Putamen (tissue), 1 donor: ENCODE data around the gene STIM2.

Source experiments
- DNase-seq: peaks from one replicate; pipeline ENCODE4 v3.0.0-alpha.2; 2016; ENCODE audit warnings: low spot score

Gene STIM2

DNA sequence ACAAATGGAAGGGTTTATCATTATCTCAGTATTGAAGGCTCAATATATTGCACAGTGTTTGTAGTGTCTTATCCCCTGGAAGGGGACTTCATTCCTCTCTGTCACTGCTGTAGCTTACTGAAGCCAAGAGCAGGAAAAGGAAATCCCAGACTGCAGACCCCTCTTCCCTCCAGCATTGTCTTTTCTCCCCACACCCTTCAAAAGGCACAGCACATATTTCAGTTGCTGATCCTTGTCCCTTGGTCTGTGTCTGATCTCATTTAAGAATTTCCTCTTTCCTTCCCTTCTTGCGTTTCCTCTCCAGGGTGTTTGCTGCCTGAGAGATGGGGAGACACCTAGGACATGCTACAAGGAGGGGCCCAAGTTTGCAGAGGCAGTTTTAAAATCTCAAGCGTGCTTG lies 40.1 kb downstream of the STIM2 start:
- no peak for DNase-seq

GRCh38 chr4:26905172-26905571 lies 44.5 kb downstream of the STIM2 start:
- DNase-seq: no peak

- no peak for DNase-seq
These were observed 47.3 kb downstream of the STIM2 start for GRCh38 chr4:26907731-26908599.

GRCh38 chr4:26909369-26909768 lies 48.7 kb downstream of the STIM2 start:
- DNase-seq: no peak

GRCh38 chr4:26911254-26911653 lies 50.6 kb downstream of the STIM2 start:
- no peak for DNase-seq

DNA sequence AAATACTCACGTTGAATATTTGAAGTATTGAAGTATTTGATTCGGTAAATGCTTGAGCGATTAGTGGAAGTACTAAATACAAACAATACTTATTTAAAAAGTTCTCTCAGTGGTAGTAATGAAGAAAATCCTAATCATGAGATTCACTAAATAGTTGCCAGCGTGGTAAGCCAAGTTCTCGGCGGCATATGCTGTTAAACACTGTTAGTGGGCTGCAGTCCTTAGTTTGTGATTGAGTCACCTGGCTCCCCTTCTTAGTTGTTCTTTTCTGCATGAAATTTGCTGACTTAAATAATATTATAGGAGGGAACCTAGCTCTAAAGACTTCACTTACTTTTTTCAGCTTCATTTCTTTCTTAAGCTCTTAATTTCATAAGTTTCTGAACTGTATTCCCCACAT lies 51.4 kb downstream of the STIM2 start:
- DNase-seq: no peak

DNA sequence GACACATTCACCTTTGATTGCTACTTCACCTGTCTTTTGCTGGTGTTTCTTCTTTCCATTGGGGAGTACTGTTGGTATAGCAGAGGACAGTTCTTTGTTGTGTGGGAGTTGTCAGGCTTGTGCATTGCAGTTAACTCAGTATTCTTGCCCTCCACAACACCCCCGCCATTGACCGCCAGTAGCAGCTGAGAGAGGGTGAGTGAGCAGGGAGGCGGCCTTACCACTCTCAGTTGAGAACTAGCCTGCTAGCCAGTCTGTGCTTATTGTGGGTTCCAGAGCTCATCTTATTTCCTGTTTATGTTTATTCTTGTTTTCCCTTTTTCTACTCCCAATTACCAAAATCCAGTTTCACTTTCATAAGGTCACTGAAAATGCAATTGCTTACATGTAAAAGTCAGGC lies 52.2 kb downstream of the STIM2 start:
- no peak for DNase-seq

DNA sequence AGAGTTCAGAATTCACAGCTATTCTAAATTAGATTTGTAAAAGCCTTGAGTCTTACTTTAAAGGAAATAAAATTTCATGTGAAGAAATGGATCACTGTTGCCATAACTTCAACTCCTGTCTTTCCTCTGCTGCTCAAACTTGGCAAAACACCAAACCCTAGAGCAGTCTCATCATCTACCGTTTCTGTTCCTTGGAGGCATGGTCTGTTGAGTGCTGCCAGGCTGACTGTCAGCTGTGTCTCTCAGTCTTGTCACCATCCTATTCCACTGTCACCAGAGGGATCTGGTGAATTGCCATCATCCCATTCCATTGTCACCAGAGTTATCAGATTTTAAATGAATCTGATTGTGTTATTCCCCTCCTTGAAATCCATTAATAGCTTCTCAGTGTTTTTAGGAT lies 55.6 kb downstream of the STIM2 start:
- no peak for DNase-seq

GRCh38 chr4:26930964-26931363 lies 70.3 kb downstream of the STIM2 start:
- DNase-seq: no peak

DNA sequence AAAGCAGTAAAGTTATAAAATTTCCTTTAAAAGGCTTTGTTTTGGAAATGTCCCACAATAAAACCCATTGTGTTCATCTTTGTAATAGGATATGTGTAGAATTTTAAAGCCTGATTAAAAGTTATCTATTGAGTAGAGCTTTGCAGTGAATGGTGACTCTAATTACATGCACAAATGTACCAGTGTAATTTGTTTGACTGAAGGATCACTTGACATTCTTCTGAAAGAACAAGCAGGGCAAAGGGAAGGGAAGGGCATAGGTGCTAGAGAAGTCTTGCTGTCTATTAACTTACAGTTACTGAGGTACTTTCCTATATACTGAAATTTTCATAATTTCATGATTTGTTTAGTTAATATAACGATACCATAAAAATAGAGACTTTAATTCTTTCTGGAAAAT lies 70.8 kb downstream of the STIM2 start:
- DNase-seq: no peak

GRCh38 chr4:26931966-26932365 lies 71.3 kb downstream of the STIM2 start:
- no peak for DNase-seq

- DNase-seq: no peak
These were observed 74.8 kb downstream of the STIM2 start for GRCh38 chr4:26935397-26935796.

- DNase-seq: no peak
These were observed 75.8 kb downstream of the STIM2 start for GRCh38 chr4:26936284-26937065.

GRCh38 chr4:26937139-26937538 lies 76.5 kb downstream of the STIM2 start:
- no peak for DNase-seq

DNA sequence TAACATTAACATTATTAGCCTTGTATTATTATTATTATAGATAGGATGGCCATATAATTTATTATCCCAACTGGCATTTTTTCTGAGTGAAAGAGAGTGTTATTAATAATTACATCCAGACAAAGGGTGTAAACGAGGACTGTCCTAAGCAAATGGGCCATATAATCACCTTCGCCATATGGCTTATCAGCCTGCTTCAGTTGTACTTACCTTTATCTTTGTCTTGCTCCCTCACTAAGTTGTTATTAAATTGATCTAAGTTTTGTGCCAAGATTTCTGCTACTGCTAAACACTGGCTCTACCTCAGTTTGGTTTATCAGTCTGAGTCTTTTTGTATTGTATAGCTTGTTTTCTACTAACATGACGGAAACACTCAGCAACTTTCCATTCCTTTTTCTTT lies 76.9 kb downstream of the STIM2 start:
- DNase-seq: no peak

DNA sequence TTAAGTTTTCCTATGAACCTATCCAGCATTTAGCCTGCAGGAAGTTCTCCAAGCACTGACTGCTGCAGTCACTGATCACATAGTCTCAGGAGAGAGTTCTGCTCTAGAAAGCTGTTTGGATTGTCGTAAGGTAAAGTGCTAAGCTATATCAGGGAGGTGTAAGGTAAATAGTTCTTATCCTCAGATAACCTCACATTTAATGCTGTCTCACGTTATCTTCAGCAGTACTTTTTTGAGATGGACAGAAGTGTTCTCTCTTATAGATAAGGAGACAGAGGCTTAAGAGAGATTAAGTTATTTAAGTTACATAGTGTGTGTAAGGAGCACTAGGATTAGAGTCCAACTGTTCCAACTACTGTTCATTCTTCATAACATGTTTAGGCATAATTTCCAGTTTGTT lies 77.9 kb downstream of the STIM2 start:
- DNase-seq: no peak

GRCh38 chr4:26941951-26942350 lies 81.3 kb downstream of the STIM2 start:
- no peak for DNase-seq

DNA sequence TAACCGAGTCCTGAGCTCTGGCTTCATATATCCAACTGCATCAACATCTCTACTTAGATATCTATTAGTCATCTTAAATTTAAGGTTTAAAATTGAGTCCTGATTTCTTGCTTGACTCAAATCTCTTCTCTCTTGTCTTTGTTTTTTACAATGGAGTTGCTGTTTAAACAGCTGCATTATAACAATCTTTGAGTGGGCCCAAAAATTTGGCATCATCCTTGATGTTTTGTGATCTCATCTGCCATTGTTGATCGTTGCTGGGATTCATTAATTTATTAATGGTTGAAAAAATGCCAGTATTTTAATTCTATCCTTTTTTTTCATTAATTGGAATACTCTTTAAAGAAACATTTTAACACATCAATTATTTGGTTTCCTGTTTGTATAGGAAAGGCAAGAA lies 82.2 kb downstream of the STIM2 start:
- no peak for DNase-seq

- no peak for DNase-seq
These were observed 82.8 kb downstream of the STIM2 start for GRCh38 chr4:26943391-26943790.

DNA sequence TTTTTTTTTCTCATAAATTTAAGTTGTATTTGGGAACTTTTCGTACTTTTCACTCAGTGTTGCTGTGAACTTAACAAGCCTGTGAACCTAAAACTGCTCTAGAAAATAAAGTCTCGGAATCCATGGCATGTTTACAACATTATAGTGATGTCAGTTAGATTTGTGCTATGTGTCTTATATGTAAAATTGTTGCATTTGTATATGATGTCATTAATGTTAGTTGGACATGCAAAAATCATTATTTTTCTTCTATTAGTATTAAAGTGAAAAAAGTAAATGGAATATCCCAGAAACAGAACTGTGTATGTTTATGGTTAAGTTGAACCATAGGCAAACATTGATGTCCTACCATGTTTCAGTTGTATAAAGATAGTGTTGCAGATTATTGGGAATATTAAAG lies 85.2 kb downstream of the STIM2 start:
- no peak for DNase-seq

- DNase-seq: no peak
These were observed 86.7 kb downstream of the STIM2 start for GRCh38 chr4:26947318-26947717.

DNA sequence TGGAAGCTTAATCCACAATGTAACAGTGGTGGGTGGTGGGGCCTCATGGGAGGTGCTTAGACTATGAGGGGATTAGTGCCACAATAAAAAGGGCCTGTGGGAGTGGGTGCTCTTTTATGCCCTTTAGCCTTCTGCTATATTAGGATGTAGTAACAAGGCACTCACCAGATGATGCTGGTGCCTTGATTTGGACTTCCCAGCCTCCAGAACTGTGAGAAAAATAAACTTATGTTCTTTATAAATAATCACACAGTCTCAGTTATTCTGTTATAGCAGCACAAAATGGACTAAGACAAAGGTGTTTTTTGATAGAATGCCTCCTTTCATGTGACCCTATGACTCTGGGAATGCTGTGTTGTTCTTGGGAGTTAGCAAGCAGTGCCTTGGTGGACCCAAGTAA lies 89.8 kb downstream of the STIM2 start:
- no peak for DNase-seq

DNA sequence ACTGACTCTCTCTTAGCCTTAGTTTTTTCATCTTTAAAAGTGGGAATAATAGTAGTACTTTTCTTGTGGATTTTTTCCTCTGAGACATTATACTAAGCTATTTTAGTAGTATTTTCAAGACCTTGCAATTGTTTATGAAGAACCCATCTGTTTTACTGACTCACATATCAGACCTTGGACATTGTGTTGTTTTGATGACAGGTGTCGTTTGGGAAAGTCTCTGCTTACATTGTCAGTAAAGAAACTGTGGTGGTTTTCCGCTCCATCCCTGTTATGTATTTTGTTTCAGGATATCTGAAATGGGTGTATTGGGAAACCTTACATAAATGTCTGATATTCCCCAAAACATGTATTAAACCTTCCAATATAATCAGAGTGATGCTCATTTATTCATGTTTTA lies 92.2 kb downstream of the STIM2 start:
- no peak for DNase-seq
